Neutrophil (primary cell): Measurements from ENCODE around the gene ADI1.

Source experiments
- H3K27ac ChIP-seq: fragments of 200-600 bp; sonication (generic); 2 replicates; pipeline ENCODE4 v1.5.1; 2016; ENCODE audit warnings: mild to moderate bottlenecking, moderate library complexity
- H3K27me3 ChIP-seq: fragments of 200-600 bp; sonication (generic); 2 replicates; pipeline ENCODE4 v1.6.0; 2016; ENCODE audit warnings: mild to moderate bottlenecking
- H3K36me3 ChIP-seq: fragments of 200-600 bp; sonication (generic); 2 replicates; pipeline ENCODE4 v1.5.1; 2017
- H3K4me1 ChIP-seq, 2 experiments: fragments of 200-600 bp in 1 of 2; sonication (generic) in 1 of 2; 1 replicate in 1 of 2; 2 replicates in 1 of 2; pipeline versions ENCODE4 v1.5.1 to v1.6.1; 2013 to 2016; ENCODE audit warnings: low read depth in 1 of 2, low read length in 1 of 2, mild to moderate bottlenecking in 1 of 2, moderate library complexity in 1 of 2; ENCODE audit not compliant: control insufficient read depth in 1 of 2, insufficient read depth in 1 of 2
- H3K4me3 ChIP-seq, 2 experiments: fragments of 200-600 bp in 1 of 2; sonication (generic) in 1 of 2; 1 replicate in 1 of 2; 2 replicates in 1 of 2; pipeline ENCODE4 v1.5.1; 2013 to 2016; ENCODE audit warnings: low read depth in 1 of 2, low read length in 1 of 2, mild to moderate bottlenecking in 1 of 2, moderate library complexity in 1 of 2
- H3K9me3 ChIP-seq: fragments of 200-600 bp; sonication (generic); 2 replicates; pipeline ENCODE4 v1.5.1; 2016
- TF ChIP-seq, protein P1 (sequence below): fragments of 200-600 bp; sonication (generic); IDR thresholded peaks from 2 replicates; pipeline ENCODE4 v1.5.1; 2016; ENCODE audit warnings: antibody characterized with exemption

Gene ADI1

GRCh38 chr2:3453190-3453999, 65.9 kb downstream of the ADI1 start:
- Histone ChIP-seq H3K27me3 (no peaks in the 10 kb centered on the region), H3K27ac (no peak overlapping the region), H3K36me3 (peaks cover 85% of the 10 kb centered on the region), H3K4me3 (no peak overlapping the region), H3K4me1 (no peaks in the 10 kb centered on the region), H3K9me3 (no peaks in the 10 kb centered on the region)
- TF ChIP-seq, protein P1, sequence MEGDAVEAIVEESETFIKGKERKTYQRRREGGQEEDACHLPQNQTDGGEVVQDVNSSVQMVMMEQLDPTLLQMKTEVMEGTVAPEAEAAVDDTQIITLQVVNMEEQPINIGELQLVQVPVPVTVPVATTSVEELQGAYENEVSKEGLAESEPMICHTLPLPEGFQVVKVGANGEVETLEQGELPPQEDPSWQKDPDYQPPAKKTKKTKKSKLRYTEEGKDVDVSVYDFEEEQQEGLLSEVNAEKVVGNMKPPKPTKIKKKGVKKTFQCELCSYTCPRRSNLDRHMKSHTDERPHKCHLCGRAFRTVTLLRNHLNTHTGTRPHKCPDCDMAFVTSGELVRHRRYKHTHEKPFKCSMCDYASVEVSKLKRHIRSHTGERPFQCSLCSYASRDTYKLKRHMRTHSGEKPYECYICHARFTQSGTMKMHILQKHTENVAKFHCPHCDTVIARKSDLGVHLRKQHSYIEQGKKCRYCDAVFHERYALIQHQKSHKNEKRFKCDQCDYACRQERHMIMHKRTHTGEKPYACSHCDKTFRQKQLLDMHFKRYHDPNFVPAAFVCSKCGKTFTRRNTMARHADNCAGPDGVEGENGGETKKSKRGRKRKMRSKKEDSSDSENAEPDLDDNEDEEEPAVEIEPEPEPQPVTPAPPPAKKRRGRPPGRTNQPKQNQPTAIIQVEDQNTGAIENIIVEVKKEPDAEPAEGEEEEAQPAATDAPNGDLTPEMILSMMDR, result no peak

GRCh38 chr2:3451926-3452671, 67.2 kb downstream of the ADI1 start:
- H3K4me1 ChIP-seq, result no peaks in the 10 kb centered on the region
- no peak overlapping the region for H3K4me3 ChIP-seq
- H3K36me3 ChIP-seq, result peaks cover 85% of the 10 kb centered on the region
- no peak overlapping the region for H3K27ac ChIP-seq
- no peaks in the 10 kb centered on the region for H3K27me3 ChIP-seq
- H3K9me3 ChIP-seq, result no peaks in the 10 kb centered on the region
- TF ChIP-seq, protein P1, result no peak

GRCh38 chr2:3451169-3451568, 68.2 kb downstream of the ADI1 start:
- H3K4me1 ChIP-seq, result no peaks in the 10 kb centered on the region
- H3K9me3 ChIP-seq, result no peaks in the 10 kb centered on the region
- TF ChIP-seq, protein P1, result no peak
- H3K27me3 ChIP-seq, result no peaks in the 10 kb centered on the region
- no peak overlapping the region for H3K4me3 ChIP-seq
- H3K27ac ChIP-seq, result no peak overlapping the region
- peaks cover 84% of the 10 kb centered on the region for H3K36me3 ChIP-seq

DNA sequence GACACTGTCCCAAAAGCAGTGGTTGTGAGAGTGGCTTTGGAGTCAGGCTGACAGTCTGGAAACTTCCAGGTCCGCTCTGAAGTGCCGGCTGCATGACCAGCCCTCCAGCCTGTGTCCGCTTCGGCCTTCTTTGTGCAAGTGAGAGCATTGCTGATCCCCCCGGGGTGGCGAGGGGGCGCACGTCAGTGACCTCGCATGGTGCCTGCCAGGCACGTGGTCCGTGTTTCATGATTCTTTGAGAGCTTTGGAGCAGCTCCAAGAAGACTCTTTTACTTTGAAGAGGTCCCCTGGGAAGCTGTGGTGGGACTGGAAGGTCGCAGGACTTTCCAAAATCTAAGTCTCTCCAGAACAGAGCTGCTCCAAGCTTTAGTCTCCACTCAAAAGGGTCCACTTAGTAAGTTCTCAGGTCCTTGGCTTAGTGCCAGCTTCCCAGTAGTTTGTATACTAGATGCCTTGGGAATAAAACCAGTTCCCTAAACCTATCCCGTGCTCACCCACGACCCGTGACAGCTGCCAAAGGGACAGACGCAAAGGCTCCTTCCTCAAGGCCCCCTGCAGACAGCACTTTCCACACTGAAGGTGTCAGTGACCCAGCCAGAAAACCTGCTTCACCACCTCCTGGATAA, 68.8 kb downstream of the ADI1 start:
- Histone ChIP-seq H3K27me3 (no peaks in the 10 kb centered on the region), H3K27ac (no peak overlapping the region), H3K4me1 (no peaks in the 10 kb centered on the region), H3K9me3 (no peaks in the 10 kb centered on the region), H3K4me3 (no peak overlapping the region), H3K36me3 (peaks cover 87% of the 10 kb centered on the region)
- TF ChIP-seq, protein P1, result no peak

DNA sequence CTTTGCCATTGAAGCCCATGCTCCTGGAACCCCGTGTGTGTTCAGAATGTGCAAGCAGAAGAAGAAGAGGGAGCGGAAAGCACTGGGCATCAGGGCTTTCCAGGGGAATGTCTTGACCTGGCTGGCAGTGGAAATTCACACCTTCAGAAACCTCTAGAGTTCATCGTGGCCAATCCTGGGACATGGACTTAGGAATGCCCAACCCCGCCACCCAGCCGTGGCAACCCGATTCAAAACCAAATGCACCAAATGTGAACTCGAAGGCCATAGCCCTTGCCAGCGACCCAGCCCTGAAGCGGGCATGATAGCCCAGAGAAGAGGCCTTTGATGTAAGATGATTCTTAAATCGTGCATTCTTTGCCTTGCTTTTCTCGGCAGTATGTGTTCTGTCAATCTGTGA, 69.4 kb downstream of the ADI1 start:
- H3K4me3 ChIP-seq, result no peak overlapping the region
- H3K27me3 ChIP-seq, result no peaks in the 10 kb centered on the region
- TF ChIP-seq, protein P1, result no peak
- no peaks in the 10 kb centered on the region for H3K4me1 ChIP-seq
- H3K9me3 ChIP-seq, result no peaks in the 10 kb centered on the region
- no peak overlapping the region for H3K27ac ChIP-seq
- peaks cover 92% of the 10 kb centered on the region for H3K36me3 ChIP-seq
